Right lobe of liver (tissue), 6 donors: ENCODE data around the gene PREX1. TPM values are rescaled to one million over a fixed set of nuclear protein-coding genes. Genes with fewer than 3 reads are reported as not detected.

Experiments used
- ATAC-seq, 4 donors: fragments of 200-7000 bp; cut with Tn5 transposase; one replicate each; pipeline ENCODE4 v1.9.1; 2020; ENCODE audit warnings: mild to moderate bottlenecking in 4 of 4, moderate library complexity in 4 of 4
- DNase-seq, 3 donors: peaks; one replicate each; pipeline ENCODE4 v3.0.0-alpha.2; 2020
- H3K27ac ChIP-seq, 3 donors: fragments of 200-600 bp; one replicate each; pipeline ENCODE4 v1.8.0; 2022
- H3K27me3 ChIP-seq, 2 donors: fragments of 200-600 bp; one replicate each; pipeline ENCODE4 v1.8.0; 2022
- H3K36me3 ChIP-seq, 4 donors: fragments of 200-600 bp; sonication (generic) in 1 of 4; one replicate each; pipeline versions ENCODE4 v1.5.1 to v1.8.0; 2017 to 2022; ENCODE audit warnings: control low read depth in 1 of 4
- H3K4me1 ChIP-seq, 4 donors: fragments of 200-600 bp; sonication (generic) in 1 of 4; one replicate each; pipeline versions ENCODE4 v1.5.1 to v1.8.0; 2017 to 2022; ENCODE audit warnings: control low read depth in 1 of 4
- H3K4me3 ChIP-seq, 3 donors: fragments of 200-600 bp; one replicate each; pipeline ENCODE4 v1.8.0; 2022
- H3K9me3 ChIP-seq, 4 donors: fragments of 200-600 bp; sonication (generic) in 1 of 4; one replicate each; pipeline versions ENCODE4 v1.5.1 to v1.8.0; 2017 to 2022; ENCODE audit warnings: control low read depth in 1 of 4
- POLR2A ChIP-seq: fragments of 450-650 bp; IDR thresholded peaks from one replicate; pipeline ENCODE4 v1.6.1; 2017; ENCODE audit warnings: antibody characterized with exemption, mild to moderate bottlenecking
- WGBS: methylation state at CpG from one replicate; pipeline ENCODE4 v1.1.6; 2018; ENCODE audit warnings: low coverage, low lambda C conversion rate; ENCODE audit not compliant: insufficient coverage; ENCODE audit errors: missing lambda C conversion rate; 5-methylcytosine and 5-hydroxymethylcytosine counted together
- intact Hi-C, 2 donors: fragments of 100-400 bp; cut with DNase I; formaldehyde crosslinking; loops; one replicate each; pipeline versions ENCODE4 v1.11.2 to v1.14.1; 2022
- total RNA-seq, 6 experiments: library from RNA; depleted of rRNA in 2 of 6; stranded (reverse); fragments of >200 nt in 2 of 6; fragmentation: NEBNext Ultra II Directional in 3 of 6; extraction: Animal tissue kit (Norgen Biotek cat#: 25700) in 3 of 6; gene quantifications; one replicate each; pipeline versions ENCODE4 v1.1.0 to v1.2.4, GENCODE V29; 2016 to 2023
- TF ChIP-seq, protein P1 (sequence below), 4 donors: fragments of 200-600 bp in 3 of 4; fragments of 450-650 bp in 1 of 4; IDR thresholded peaks; one replicate each; pipeline versions ENCODE4 v1.5.1 to v1.8.0; 2016 to 2022; ENCODE audit warnings: antibody characterized with exemption in 4 of 4, mild to moderate bottlenecking in 2 of 4
- donor health status: DM: no; HTN: yes; CAD: no.
- donor health status: DM: no; HTN: no; CAD: no.
- donor health status: DM: no; HTN: no; CAD: no.
- donor health status: DM: no; HTN: yes; CAD: no.
- donor health status: DM: no; HTN: yes; CAD: no.

The PREX1 gene
- total RNA-seq, 6 experiments from 2014 or later = 4.4 to 11.1 (median 8.7) TPM

GRCh38 chr20:48740292-48740649 lies 87.5 kb downstream of the PREX1 start:
- Histone ChIP-seq H3K36me3 (no peaks in the 10 kb centered on the region), H3K4me1 (no peaks in the 10 kb centered on the region), H3K27ac (no peak overlapping the region), H3K27me3 (no peaks in the 10 kb centered on the region), H3K9me3 (no peaks in the 10 kb centered on the region), H3K4me3 (no peak overlapping the region)
- WGBS = 60% methylated on average over 1 of the region's 2 CpGs
- DNase-seq (no peak), ATAC-seq (no peak)
- no peak for TF ChIP-seq POLR2A
- TF ChIP-seq, protein P1, sequence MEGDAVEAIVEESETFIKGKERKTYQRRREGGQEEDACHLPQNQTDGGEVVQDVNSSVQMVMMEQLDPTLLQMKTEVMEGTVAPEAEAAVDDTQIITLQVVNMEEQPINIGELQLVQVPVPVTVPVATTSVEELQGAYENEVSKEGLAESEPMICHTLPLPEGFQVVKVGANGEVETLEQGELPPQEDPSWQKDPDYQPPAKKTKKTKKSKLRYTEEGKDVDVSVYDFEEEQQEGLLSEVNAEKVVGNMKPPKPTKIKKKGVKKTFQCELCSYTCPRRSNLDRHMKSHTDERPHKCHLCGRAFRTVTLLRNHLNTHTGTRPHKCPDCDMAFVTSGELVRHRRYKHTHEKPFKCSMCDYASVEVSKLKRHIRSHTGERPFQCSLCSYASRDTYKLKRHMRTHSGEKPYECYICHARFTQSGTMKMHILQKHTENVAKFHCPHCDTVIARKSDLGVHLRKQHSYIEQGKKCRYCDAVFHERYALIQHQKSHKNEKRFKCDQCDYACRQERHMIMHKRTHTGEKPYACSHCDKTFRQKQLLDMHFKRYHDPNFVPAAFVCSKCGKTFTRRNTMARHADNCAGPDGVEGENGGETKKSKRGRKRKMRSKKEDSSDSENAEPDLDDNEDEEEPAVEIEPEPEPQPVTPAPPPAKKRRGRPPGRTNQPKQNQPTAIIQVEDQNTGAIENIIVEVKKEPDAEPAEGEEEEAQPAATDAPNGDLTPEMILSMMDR (IDR thresholded peaks at IDR 0.05) = no peak
- intact Hi-C loops = no loop called here

DNA sequence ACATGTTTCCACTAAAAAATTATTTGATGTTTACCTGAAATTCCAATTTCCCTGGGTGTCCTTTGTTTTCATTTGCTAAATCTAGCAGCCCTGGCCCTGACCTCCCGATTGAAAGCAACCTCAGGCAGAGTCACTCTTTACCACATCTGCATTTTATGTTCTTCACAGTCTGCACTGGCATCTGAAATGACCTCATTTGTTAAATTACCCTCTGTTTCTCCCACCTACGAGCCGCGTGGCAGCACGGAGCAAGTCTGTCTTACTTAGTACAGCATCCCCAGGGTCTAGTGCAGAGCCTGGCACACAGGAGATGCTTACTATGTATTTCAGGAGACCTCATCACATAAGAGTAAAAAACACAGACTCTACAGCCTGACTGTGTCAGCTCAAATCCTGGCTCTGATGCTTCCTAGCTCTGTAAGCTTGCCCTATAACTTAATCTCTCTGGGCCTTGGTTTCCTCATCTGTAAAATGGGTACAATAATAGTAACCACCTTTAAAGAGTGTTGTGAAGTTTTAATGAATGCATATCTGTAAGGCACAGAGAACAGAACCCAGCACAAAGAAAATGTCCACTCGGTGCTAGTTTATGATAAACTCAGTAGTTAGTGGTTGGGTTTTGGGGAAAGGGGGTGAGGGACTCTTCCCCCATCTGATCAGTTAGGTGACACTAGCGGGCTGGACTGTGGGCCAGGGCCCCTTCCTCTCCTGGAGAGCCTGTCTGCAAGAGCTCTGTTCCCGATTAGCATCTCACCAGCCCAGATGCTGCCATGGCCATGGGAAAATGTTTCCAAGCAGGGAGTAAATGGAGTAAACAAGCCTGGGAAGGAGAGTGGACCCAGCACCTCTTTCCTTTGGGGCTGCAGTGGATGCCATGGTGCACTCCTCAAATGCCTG lies 88.2 kb downstream of the PREX1 start:
- no peaks in the 10 kb centered on the region for H3K9me3 ChIP-seq
- ATAC-seq (no peak), DNase-seq (no peak)
- 75% methylated on average over 6 of the region's 8 CpGs for WGBS
- H3K27me3 ChIP-seq = no peaks in the 10 kb centered on the region
- TF ChIP-seq, protein P1 (IDR thresholded peaks at IDR 0.05) = no peak
- no peak for TF ChIP-seq POLR2A
- H3K36me3 ChIP-seq = no peaks in the 10 kb centered on the region
- intact Hi-C loops = no loop called here
- no peaks in the 10 kb centered on the region for H3K4me1 ChIP-seq
- no peak overlapping the region for H3K27ac ChIP-seq
- H3K4me3 ChIP-seq = no peak overlapping the region

DNA sequence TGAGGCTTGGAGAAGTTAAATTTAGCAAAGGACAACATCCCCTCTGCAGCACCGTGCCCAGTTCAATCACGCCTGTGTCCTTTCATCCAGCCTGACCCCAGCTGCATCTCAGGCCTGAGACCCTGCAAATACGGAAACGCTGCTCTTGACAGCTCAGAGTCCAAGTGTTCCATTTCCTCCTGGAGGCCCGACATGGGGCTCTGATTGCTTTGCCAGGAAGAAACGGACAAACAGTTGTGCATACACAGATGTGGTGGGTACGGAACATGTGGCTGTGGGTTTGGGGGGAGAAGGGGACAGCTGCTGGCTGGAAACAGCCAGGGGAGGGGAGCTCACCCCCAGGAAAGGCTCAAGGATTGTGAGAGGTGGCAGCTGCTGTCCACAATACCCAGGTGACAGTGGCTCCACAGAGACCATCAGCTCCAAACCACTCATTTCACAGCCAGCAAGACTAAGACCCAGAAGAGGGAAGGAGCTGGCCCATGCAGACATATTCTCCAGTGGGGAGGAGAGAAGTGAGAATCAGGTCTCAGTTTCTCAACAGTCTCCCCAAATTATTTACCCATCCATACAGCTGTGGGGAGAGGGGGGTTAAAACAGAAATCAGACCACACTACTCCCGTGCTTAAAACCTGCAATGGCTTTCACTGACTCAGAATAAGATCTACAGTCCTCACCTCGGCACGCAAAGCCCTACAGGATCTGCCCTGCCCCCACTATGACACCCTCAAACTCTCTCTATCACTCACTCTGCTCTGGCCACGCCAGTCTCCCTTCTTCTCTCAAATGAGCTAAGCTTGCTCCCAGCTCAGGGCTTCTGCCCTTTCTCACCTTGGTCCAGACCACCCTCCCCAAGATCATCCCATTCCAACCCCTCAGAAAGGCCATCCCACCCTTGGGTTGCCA lies 89.1 kb downstream of the PREX1 start:
- Histone ChIP-seq H3K36me3 (no peaks in the 10 kb centered on the region), H3K4me1 (no peaks in the 10 kb centered on the region), H3K4me3 (no peak overlapping the region), H3K9me3 (no peaks in the 10 kb centered on the region), H3K27me3 (no peaks in the 10 kb centered on the region), H3K27ac (no peak overlapping the region)
- WGBS = 47% methylated on average over 9 of the region's 11 CpGs
- ATAC-seq = peak; percentile 7 to 38 (median 24)
- no peak for DNase-seq
- intact Hi-C loops = no loop called here
- TF ChIP-seq, protein P1 (IDR thresholded peaks at IDR 0.05) = no peak

- Histone ChIP-seq H3K27ac (no peak overlapping the region), H3K4me1 (no peaks in the 10 kb centered on the region)
Measured at GRCh38 chr20:48738094-48738398, 89.8 kb downstream of the PREX1 start.

More at GRCh38 chr20:48738094-48738398, 89.8 kb downstream of the PREX1 start:
- no peak for TF ChIP-seq POLR2A
- Histone ChIP-seq H3K9me3 (no peaks in the 10 kb centered on the region), H3K27me3 (no peaks in the 10 kb centered on the region), H3K36me3 (no peaks in the 10 kb centered on the region), H3K4me3 (no peak overlapping the region)
- 36% methylated on average over 3 of the region's 3 CpGs for WGBS
- ATAC-seq (no peak), DNase-seq (no peak)
- intact Hi-C loops = no loop called here
